HG02981 (cell line): ENCODE measurements around the gene NUCB2.

ENCODE experiments used
- ATAC-seq: cut with Tn5 transposase; IDR thresholded peaks from one replicate; pipeline ENCODE4 v1.9.1; 2021; ENCODE audit warnings: mild to moderate bottlenecking, moderate library complexity; ENCODE audit not compliant: unreplicated experiment

Gene NUCB2

DNA sequence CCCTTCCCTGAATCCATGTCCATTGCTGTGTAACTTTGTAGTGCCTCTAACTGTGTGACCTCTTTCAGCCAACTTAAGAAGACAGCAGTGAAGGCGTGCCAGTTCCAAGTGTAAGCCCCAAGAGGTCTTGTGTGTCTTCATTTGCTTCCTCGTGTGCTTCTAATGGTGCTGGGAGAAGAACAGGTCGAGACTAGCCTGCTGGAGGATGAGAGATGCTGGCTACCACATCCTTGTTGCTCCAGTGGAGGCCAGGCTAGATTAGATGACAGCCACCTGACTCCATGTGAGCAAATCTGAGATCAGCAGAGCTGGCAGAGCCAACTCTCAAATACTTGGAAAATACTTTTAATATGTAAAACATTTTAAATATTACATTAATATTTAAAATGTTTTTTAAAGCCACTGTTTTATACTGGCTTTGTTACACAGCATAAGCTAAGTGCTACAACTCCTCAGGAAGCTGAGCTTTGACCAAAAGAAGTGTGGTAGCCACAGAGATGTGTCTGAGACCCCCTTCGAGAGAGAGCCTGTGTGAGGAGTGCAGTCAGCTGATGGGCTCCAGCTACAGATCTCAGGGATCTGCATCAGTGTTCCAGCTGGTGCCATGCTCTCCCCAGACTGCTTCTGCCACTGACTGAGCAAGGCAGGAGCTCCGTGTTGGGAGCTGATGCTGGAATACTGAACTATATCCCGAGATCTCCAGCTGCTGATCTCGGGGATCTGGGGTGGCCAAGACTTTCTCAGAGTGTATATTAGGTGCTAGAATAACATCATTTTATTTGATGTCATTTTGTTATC lies 103.0 kb downstream of the NUCB2 start:
- no peak for ATAC-seq

DNA sequence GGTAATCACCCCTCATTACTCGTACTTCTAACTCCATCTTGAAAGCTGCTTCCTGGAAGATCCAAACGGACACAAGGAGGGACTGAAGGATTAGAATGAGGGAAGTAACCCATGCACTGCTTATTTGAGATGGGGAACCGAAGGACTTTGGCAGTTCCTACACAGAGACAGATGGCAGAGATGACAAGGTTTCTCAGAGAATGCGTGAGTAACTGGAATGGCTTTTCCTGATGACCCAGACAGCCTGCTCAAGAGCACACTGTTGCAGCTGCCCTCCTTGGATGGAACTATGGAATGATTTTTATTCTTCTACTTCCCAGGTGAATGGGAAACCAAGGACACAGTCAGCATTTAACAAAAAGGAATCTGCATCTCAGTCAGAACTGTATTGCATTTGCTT lies 104.6 kb downstream of the NUCB2 start:
- no peak for ATAC-seq
